HepG2 (cell line): ENCODE results near the gene HOXA11. TPM values are rescaled to one million over a fixed set of nuclear protein-coding genes. Genes with fewer than 3 reads are reported as not detected.

Experiments used
- CTCF ChIP-seq: sonication (generic); formaldehyde crosslinking; IDR thresholded peaks from 2 replicates; pipeline ENCODE4 v1.5.0; 2020; ENCODE audit warnings: mild to moderate bottlenecking, missing genetic modification reagents, moderate library complexity
- DRAP1 ChIP-seq: IDR thresholded peaks from 2 replicates; pipeline ENCODE4 v1.6.1; 2016; ENCODE audit warnings: missing genetic modification reagents, missing compliant biosample characterization
- FOXC1 ChIP-seq: sonication (generic); formaldehyde crosslinking; IDR thresholded peaks from 2 replicates; pipeline ENCODE4 v1.8.0; 2022; ENCODE audit warnings: mild to moderate bottlenecking, missing genetic modification reagents, borderline replicate concordance
- FOXO4 ChIP-seq: sonication (generic); formaldehyde crosslinking; conservative IDR thresholded peaks from 2 replicates; pipeline ENCODE4 v1.8.1; 2023; ENCODE audit warnings: missing genetic modification reagents
- MXD3 ChIP-seq: IDR thresholded peaks from 2 replicates; pipeline ENCODE4 v1.6.1; 2016; ENCODE audit warnings: mild to moderate bottlenecking, missing biosample characterization, missing genetic modification reagents
- PAWR ChIP-seq: sonication (generic); formaldehyde crosslinking; IDR thresholded peaks from 2 replicates; pipeline ENCODE4 v1.4.0; 2020; ENCODE audit warnings: missing genetic modification reagents, mild to moderate bottlenecking, borderline replicate concordance
- PAXIP1 ChIP-seq: sonication (generic); formaldehyde crosslinking; conservative IDR thresholded peaks from 2 replicates; pipeline ENCODE4 v1.4.0; 2020; ENCODE audit warnings: mild to moderate bottlenecking, missing genetic modification reagents, moderate library complexity
- RCOR2 ChIP-seq: IDR thresholded peaks from 2 replicates; pipeline ENCODE4 v1.6.1; 2016; ENCODE audit warnings: missing biosample characterization, missing genetic modification reagents
- ZBTB8A ChIP-seq: sonication (generic); formaldehyde crosslinking; IDR thresholded peaks from 2 replicates; pipeline ENCODE4 v1.4.0; 2020; ENCODE audit warnings: mild to moderate bottlenecking, low read depth, missing genetic modification reagents, borderline replicate concordance
- ZEB1 ChIP-seq: IDR thresholded peaks from 2 replicates; pipeline ENCODE4 v1.6.1; 2012; ENCODE audit warnings: mild to moderate bottlenecking, low read depth, inconsistent platforms; ENCODE audit not compliant: insufficient replicate concordance
- ZGPAT ChIP-seq: IDR thresholded peaks from 2 replicates; pipeline ENCODE4 v1.6.1; 2016; ENCODE audit warnings: mild to moderate bottlenecking
- polyA plus RNA-seq, 8 experiments: library from polyadenylated mRNA; depleted of rRNA in 3 of 8; stranded (reverse) in 7 of 8; unstranded in 1 of 8; fragments of >200 nt; fragmentation: Illumina TruSeq in 4 of 8; extraction: Trizol in 4 of 8; gene quantifications; 2 replicates each; pipeline versions ENCODE4 v1.2.1 to v1.2.3, GENCODE V29; 2011 to 2016; ENCODE audit warnings: low read depth in 4 of 8, missing spikeins in 1 of 8, mixed read lengths in 1 of 8; ENCODE audit not compliant: insufficient read depth in 1 of 8
- total RNA-seq, 5 experiments: library from RNA; depleted of rRNA; stranded (reverse); fragments of >200 nt; fragmentation: Illumina TruSeq; extraction: Trizol; gene quantifications; 2 replicates each; pipeline ENCODE4 v1.2.3, GENCODE V29; 2016; ENCODE audit warnings: low read depth in 1 of 5

Gene HOXA11
- total and polyA plus RNA-seq, 2 of the 13 experiments (the other 11 are each of a cell fraction or from before 2014, with no cell fraction given), result not detected

GRCh38 chr7:27210441-27211083, 25.5 kb upstream of the HOXA11 start (continued):
- TF ChIP-seq MXD3 (CRISPR knock-in tag) (no peak), RCOR2 (CRISPR knock-in tag) (no peak), FOXC1 (0 out of 2 replicates have a peak, but pooled peaks have one; percentile 24), DRAP1 (no peak), FOXO4 (no peak), ZGPAT (CRISPR knock-in tag) (0 out of 2 replicates have a peak, but pooled peaks have one; percentile 24), ZBTB8A (CRISPR knock-in tag) (no peak), CTCF (CRISPR knock-in tag) (peak; percentile 70), PAXIP1 (CRISPR knock-in tag) (peak; percentile 42; the same call in 1 of the 2 replicates), ZEB1 (peak; percentile 25), PAWR (CRISPR knock-in tag) (no peak)
- TF ChIP-seq, all 625 proteins: peak for 19
